Astrocyte (in vitro differentiated cells and primary cell): Measurements from ENCODE around the gene CSN2. TPM values are rescaled to one million over a fixed set of nuclear protein-coding genes. Genes with fewer than 3 reads are reported as not detected.
"Not testable (repeated sequence)": the region's sequence is repeated elsewhere in the genome, so short reads cannot be mapped to it uniquely, and the experiment has no call there.

Source experiments
- DNase-seq: peaks from one replicate; pipeline ENCODE4 v3.0.0-alpha.2; 2010; ENCODE audit warnings: low read depth
- FAIRE-seq: peaks from 2 replicates; lab custom pipeline; 2011; peaks lifted over from hg19 to GRCh38; lab: Jason Lieb, UNC
- H2AFZ ChIP-seq: 2 replicates; pipeline ENCODE4 v1.6.0; 2012; ENCODE audit warnings: low read depth, low read length, inconsistent platforms
- H3K27ac ChIP-seq: 2 replicates; pipeline ENCODE4 v1.5.1; 2011; ENCODE audit warnings: low read depth, low read length, inconsistent platforms
- H3K27me3 ChIP-seq: 2 replicates; pipeline ENCODE4 v1.6.0; 2011; ENCODE audit warnings: low read length, inconsistent platforms; ENCODE audit not compliant: insufficient read depth
- H3K36me3 ChIP-seq: 2 replicates; pipeline ENCODE4 v1.5.1; 2011; ENCODE audit warnings: low read length, inconsistent platforms; ENCODE audit not compliant: insufficient read depth
- H3K4me1 ChIP-seq: 2 replicates; pipeline ENCODE4 v1.5.1; 2011; ENCODE audit warnings: low read length, inconsistent platforms; ENCODE audit not compliant: insufficient read depth
- H3K4me2 ChIP-seq: 2 replicates; pipeline ENCODE4 v1.6.0; 2012; ENCODE audit warnings: low read length, inconsistent platforms
- H3K4me3 ChIP-seq: 2 replicates; pipeline ENCODE4 v1.5.1; 2011; ENCODE audit warnings: low read depth, mild to moderate bottlenecking, low read length, inconsistent platforms; ENCODE audit not compliant: insufficient read depth
- H3K79me2 ChIP-seq: 2 replicates; pipeline ENCODE4 v1.6.0; 2012; ENCODE audit warnings: mild to moderate bottlenecking, low read length, inconsistent platforms; ENCODE audit not compliant: insufficient read depth
- H3K9ac ChIP-seq: 2 replicates; pipeline ENCODE4 v1.6.0; 2012; ENCODE audit warnings: mild to moderate bottlenecking, low read length, inconsistent platforms
- H3K9me3 ChIP-seq: 2 replicates; pipeline ENCODE4 v1.5.1; 2012; ENCODE audit warnings: low read depth, mild to moderate bottlenecking, low read length, inconsistent platforms; ENCODE audit not compliant: insufficient read depth
- H4K20me1 ChIP-seq: 2 replicates; pipeline ENCODE4 v1.6.0; 2012; ENCODE audit warnings: low read length, inconsistent platforms; ENCODE audit not compliant: insufficient read depth
- H3K27ac Mint-ChIP-seq: one replicate; pipeline ENCODE4 v1.8.0; 2021; ENCODE audit warnings: mild to moderate bottlenecking, mixed read lengths; ENCODE audit not compliant: unreplicated experiment
- H3K27me3 Mint-ChIP-seq: one replicate; pipeline ENCODE4 v1.8.0; 2021; ENCODE audit warnings: low read depth, mixed read lengths; ENCODE audit not compliant: unreplicated experiment
- H3K36me3 Mint-ChIP-seq: one replicate; pipeline ENCODE4 v1.8.0; 2021; ENCODE audit warnings: low read depth, mixed read lengths; ENCODE audit not compliant: unreplicated experiment
- H3K4me1 Mint-ChIP-seq: one replicate; pipeline ENCODE4 v1.8.0; 2021; ENCODE audit warnings: low read depth, mixed read lengths; ENCODE audit not compliant: unreplicated experiment
- H3K4me3 Mint-ChIP-seq: one replicate; pipeline ENCODE4 v1.8.0; 2021; ENCODE audit warnings: mild to moderate bottlenecking, moderate library complexity, mixed read lengths; ENCODE audit not compliant: unreplicated experiment
- H3K9me3 Mint-ChIP-seq: one replicate; pipeline ENCODE4 v1.8.0; 2021; ENCODE audit warnings: mild to moderate bottlenecking, mixed read lengths; ENCODE audit not compliant: unreplicated experiment
- CTCF ChIP-seq: IDR thresholded peaks from 2 replicates; pipeline ENCODE4 v1.5.1; 2011; ENCODE audit warnings: low read depth, mild to moderate bottlenecking, inconsistent platforms, low read length, moderate library complexity; ENCODE audit not compliant: insufficient read depth
- EZH2 ChIP-seq: IDR thresholded peaks from 2 replicates; pipeline ENCODE4 v1.6.1; 2012; ENCODE audit warnings: mild to moderate bottlenecking, low read length, inconsistent platforms; ENCODE audit not compliant: insufficient read depth
- total RNA-seq: library from RNA; stranded (reverse); gene quantifications from 2 replicates; pipeline ENCODE4 v1.2.1, GENCODE V29; 2021

Gene CSN2
- total RNA-seq, 1 donor from 2014 or later, result not detected

- Mint-ChIP-seq H3K4me1 (peaks cover 3% of the 10 kb centered on the region), H3K27me3 (no peaks in the 10 kb centered on the region), H3K9me3 (no peaks in the 10 kb centered on the region), H3K4me3 (no peak overlapping the region), H3K36me3 (no peaks in the 10 kb centered on the region), H3K27ac (no peak overlapping the region)
- no peaks in the 10 kb centered on the region for H3K27me3 ChIP-seq
- H3K79me2 ChIP-seq, result no peaks in the 10 kb centered on the region
- H4K20me1 ChIP-seq, result no peaks in the 10 kb centered on the region
- no peak overlapping the region for H3K9ac ChIP-seq
- no peak overlapping the region for H3K4me2 ChIP-seq
- H3K4me1 ChIP-seq, result no peaks in the 10 kb centered on the region
- no peaks in the 10 kb centered on the region for H3K36me3 ChIP-seq
- no peak overlapping the region for H3K4me3 ChIP-seq
- no peak overlapping the region for H3K27ac ChIP-seq
- no peak overlapping the region for H2AFZ ChIP-seq
- TF ChIP-seq CTCF, result no peak
- TF ChIP-seq EZH2, result no peak
- H3K9me3 ChIP-seq, result no peaks in the 10 kb centered on the region
- peak; percentile 3 for DNase-seq
- no peak for FAIRE-seq
Observed at GRCh38 chr4:69936566-69936965, 29.0 kb downstream of the CSN2 start.

- no peaks in the 10 kb centered on the region for H3K36me3 Mint-ChIP-seq
- H3K27me3 Mint-ChIP-seq, result no peaks in the 10 kb centered on the region
- FAIRE-seq (no peak), DNase-seq (no peak)
- H3K4me1 Mint-ChIP-seq, result peaks cover 3% of the 10 kb centered on the region
- no peaks in the 10 kb centered on the region for H3K36me3 ChIP-seq
- no peak overlapping the region for H3K27ac ChIP-seq
- no peak overlapping the region for H3K4me2 ChIP-seq
- H3K27ac Mint-ChIP-seq, result no peak overlapping the region
- no peak overlapping the region for H3K4me3 ChIP-seq
- H3K9me3 Mint-ChIP-seq, result no peaks in the 10 kb centered on the region
- TF ChIP-seq CTCF (no peak), EZH2 (no peak)
- no peak overlapping the region for H3K9ac ChIP-seq
- no peaks in the 10 kb centered on the region for H3K9me3 ChIP-seq
- no peaks in the 10 kb centered on the region for H4K20me1 ChIP-seq
- H3K4me1 ChIP-seq, result no peaks in the 10 kb centered on the region
- no peak overlapping the region for H3K4me3 Mint-ChIP-seq
- H3K79me2 ChIP-seq, result no peaks in the 10 kb centered on the region
- no peak overlapping the region for H2AFZ ChIP-seq
- no peaks in the 10 kb centered on the region for H3K27me3 ChIP-seq
Observed at GRCh38 chr4:69934150-69934549, 31.4 kb downstream of the CSN2 start.

GRCh38 chr4:69930768-69931167 is 34.8 kb downstream of the CSN2 start, which contains the start of gene CSN1S1:
Gene CSN1S1 (plus strand): TSS chr4:69931068. CDS start chr4:69932556, 1,488 bp downstream.
- no peaks in the 10 kb centered on the region for H3K79me2 ChIP-seq
- no peaks in the 10 kb centered on the region for H3K4me1 ChIP-seq
- H3K4me3 Mint-ChIP-seq, result no peak within 1 kb of the TSS
- FAIRE-seq (no peak), DNase-seq (no peak)
- no peaks in the 10 kb centered on the region for H3K27me3 ChIP-seq
- no peak for TF ChIP-seq CTCF
- TF ChIP-seq EZH2, result no peak
- no peak within 1 kb of the TSS for H3K4me3 ChIP-seq
- H3K27ac ChIP-seq, result no peak within 1 kb of the TSS
- H3K9me3 Mint-ChIP-seq, result peaks cover 2% of the 10 kb centered on the region
- no peak within 1 kb of the TSS for H3K4me2 ChIP-seq
- no peak within 1 kb of the TSS for H3K27ac Mint-ChIP-seq
- no peaks in the 10 kb centered on the region for H3K36me3 Mint-ChIP-seq
- H3K27me3 Mint-ChIP-seq, result no peaks in the 10 kb centered on the region
- H3K9ac ChIP-seq, result no peak within 1 kb of the TSS
- H3K4me1 Mint-ChIP-seq, result peaks cover 3% of the 10 kb centered on the region
- H3K9me3 ChIP-seq, result no peaks in the 10 kb centered on the region
- H4K20me1 ChIP-seq, result no peaks in the 10 kb centered on the region
- H2AFZ ChIP-seq, result no peak within 1 kb of the TSS
- no peaks in the 10 kb centered on the region for H3K36me3 ChIP-seq

- H2AFZ ChIP-seq, H3K4me3 Mint-ChIP-seq, H3K36me3 ChIP-seq, H3K27ac Mint-ChIP-seq, H3K9me3 ChIP-seq, H3K27ac ChIP-seq, H3K9ac ChIP-seq, H3K27me3 Mint-ChIP-seq, H3K4me1 Mint-ChIP-seq, H3K4me2 ChIP-seq, DNase-seq, H3K79me2 ChIP-seq, H3K4me3 ChIP-seq, H3K27me3 ChIP-seq, H3K9me3 Mint-ChIP-seq, FAIRE-seq, H3K4me1 ChIP-seq, H3K36me3 Mint-ChIP-seq, H4K20me1 ChIP-seq: not testable (repeated sequence)
Observed at GRCh38 chr4:69923782-69924410, 41.6 kb downstream of the CSN2 start.
